Measurements from ENCODE around the gene KDM4B. TPM values are rescaled to one million over a fixed set of nuclear protein-coding genes. Genes with fewer than 3 reads are reported as not detected.

Gene KDM4B
- total RNA-seq, 1 experiment from 2014 or later = 29.2 TPM

DNA sequence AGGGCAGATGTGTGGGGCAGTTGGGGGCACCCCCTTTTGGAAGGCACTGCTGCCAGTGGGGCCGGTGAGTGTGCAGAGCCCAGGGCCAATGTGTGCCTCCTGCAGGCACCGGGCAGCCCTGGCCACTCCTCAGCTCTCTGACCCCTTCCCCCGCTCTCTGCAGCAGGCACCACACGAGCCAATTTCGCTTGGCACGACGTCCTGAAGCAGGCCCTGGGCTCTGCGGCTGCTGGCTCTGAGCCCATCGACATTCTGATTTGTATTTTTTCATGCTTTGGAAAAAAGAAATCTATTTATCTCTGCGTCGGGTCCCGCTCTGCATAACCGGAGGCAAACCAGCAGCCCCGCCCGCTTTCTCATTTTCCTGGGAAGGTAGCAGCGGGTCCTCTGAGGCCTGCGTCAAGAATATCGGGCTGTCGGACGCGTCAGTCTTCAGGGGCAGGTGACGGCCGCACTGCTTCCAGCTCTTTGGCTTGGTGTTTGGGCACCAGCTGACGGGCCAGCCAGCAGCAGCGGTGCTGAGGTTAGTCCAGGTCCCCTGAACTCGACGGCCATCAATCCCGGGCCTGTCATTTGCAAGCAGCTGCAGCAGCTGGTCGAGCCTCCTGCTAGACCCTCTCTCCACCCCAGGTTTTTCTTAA is 134.3 kb downstream of the KDM4B start:
- no peak for DNase-seq (ENCODE audit: low read depth)
- in situ Hi-C loops (cut with HindIII; ENCODE audit: low pct_unique_long_range_greater_than_20kb, low sequenced_read_pairs) = no loop called here

DNA sequence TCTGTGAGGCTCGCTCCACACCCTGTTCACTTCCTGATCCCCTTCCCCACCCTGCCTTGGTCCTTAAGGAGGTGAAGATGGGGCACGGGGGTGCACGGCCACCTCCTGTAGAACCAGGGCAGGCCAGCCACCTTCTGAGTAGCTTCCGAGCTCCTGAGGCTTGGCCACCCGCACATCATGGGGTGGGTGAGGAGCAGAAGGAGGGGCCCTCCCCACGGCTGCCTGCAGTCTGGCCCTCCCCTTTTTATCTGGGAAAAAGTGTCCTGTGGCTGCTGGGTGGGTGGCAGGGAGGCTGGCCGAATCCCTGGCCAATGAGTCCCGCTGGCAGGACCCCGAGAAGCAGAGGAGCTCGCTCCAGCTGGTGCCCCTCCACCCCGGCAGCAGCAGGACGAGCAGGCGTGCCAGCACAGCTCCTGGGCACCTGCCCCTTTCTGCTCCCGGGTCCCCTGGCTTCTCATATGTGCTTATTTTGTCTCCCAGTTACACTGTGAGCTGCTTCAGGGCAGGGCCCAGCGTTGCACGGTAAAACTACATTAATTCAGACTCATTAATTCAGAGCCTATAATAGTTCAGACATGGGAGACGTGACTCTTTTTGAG is 135.0 kb downstream of the KDM4B start:
- in situ Hi-C loops (cut with HindIII; ENCODE audit: low pct_unique_long_range_greater_than_20kb, low sequenced_read_pairs) = no loop called here
- DNase-seq (ENCODE audit: low read depth) = no peak

- DNase-seq (ENCODE audit: low read depth) = no peak
- in situ Hi-C loops (cut with HindIII; ENCODE audit: low pct_unique_long_range_greater_than_20kb, low sequenced_read_pairs) = no loop called here
These were observed 136.0 kb downstream of the KDM4B start for GRCh38 chr19:5104871-5105351.

DNA sequence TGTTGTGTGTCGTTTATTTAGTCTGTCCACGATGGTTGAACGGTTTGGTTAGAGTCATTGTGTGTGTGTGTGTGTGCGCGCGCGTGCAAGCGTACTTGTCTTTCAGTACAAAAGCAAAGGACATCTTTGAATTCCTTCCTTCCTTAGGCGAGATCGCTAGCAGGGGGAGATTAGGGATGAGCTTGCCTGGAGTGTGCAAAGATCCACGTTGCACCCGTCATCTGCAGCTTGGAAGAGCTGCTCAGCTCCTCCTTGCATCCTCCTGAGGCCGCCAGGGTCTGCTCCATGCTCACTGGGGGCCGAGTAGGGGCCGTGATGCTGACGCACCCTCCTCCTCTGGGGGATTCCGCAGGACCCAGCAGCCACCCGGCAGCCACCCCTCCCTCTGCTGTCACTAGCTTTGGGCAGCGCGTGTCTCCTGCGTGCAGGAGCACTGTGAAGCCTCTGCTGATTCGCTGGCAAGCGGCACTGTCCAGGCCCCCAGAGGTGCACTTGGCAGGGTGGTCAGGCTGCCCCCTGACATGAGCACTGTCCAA is 137.3 kb downstream of the KDM4B start:
- no peak for DNase-seq (ENCODE audit: low read depth)
- in situ Hi-C loops (cut with HindIII; ENCODE audit: low pct_unique_long_range_greater_than_20kb, low sequenced_read_pairs) = no loop called here

DNA sequence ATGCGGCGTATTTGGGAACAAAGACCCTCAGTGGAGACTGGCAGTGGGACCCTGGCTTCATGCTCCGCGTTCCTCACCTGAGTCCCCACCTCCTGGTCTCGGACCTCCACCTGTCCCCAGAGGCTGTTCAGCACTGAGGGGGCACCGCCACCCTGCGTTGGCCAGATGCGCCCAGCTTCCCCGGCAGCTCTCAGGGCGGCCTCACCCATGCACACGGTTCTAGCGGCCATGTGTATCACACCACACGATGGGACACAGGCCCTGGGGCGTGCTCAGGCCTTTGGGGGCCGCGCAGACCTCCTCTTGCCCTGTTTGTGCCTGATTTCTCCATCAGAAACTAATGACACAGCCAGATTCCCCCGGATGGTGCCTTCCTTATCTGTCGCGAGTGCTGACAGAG is 138.1 kb downstream of the KDM4B start:
- in situ Hi-C loops (cut with HindIII; ENCODE audit: low pct_unique_long_range_greater_than_20kb, low sequenced_read_pairs) = no loop called here
- DNase-seq (ENCODE audit: low read depth) = no peak

GRCh38 chr19:5107432-5108122 is 138.7 kb downstream of the KDM4B start:
- in situ Hi-C loops (cut with HindIII; ENCODE audit: low pct_unique_long_range_greater_than_20kb, low sequenced_read_pairs) = no loop called here
- no peak for DNase-seq (ENCODE audit: low read depth)

DNA sequence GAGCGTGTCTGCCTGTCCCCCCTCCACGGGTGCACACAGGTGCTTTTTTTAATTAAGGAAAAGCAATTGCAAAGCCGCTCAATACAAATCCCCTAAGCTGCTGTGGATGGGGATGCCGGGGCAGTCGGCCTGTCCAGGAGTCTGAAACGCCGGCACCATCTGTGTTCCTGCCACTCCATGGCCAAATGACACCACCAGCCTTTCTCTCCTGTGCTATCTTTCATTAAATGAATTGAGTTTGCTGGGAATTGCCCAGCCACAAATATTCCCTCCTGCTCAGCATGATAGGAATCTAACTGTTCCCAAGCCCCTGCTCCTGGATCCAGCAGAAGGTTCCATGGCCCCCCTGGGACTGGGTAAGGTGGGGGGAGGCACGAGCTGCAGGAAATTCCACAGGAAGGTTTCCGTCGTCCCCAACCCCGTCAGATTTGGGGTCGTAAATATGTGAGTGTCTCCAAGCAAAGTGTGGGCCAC is 139.2 kb downstream of the KDM4B start:
- in situ Hi-C loops (cut with HindIII; ENCODE audit: low pct_unique_long_range_greater_than_20kb, low sequenced_read_pairs) = no loop called here
- DNase-seq (ENCODE audit: low read depth) = no peak

GRCh38 chr19:5108866-5109265 is 140.0 kb downstream of the KDM4B start:
- in situ Hi-C loops (cut with HindIII; ENCODE audit: low pct_unique_long_range_greater_than_20kb, low sequenced_read_pairs) = no loop called here
- no peak for DNase-seq (ENCODE audit: low read depth)

DNA sequence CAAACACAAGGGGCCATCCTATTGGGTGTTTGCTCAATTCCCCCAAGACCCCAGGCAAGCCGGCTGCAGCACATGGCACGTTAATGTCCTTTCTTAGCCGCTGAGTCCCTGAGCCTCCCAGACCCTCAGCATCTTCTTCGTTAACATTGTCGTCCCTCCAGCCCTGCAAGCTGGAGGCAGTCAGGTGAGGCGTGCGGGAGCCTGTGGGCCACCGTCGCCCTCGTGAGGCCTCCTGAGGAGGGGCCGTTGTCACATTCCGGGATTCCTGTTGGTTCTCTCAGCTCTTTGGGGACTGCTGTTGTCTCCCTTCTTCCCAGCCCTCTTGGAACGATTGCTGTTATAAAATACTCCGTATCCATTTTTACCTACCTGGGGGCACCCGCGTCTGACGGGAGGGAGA is 140.6 kb downstream of the KDM4B start:
- in situ Hi-C loops (cut with HindIII; ENCODE audit: low pct_unique_long_range_greater_than_20kb, low sequenced_read_pairs) = no loop called here
- no peak for DNase-seq (ENCODE audit: low read depth)

DNA sequence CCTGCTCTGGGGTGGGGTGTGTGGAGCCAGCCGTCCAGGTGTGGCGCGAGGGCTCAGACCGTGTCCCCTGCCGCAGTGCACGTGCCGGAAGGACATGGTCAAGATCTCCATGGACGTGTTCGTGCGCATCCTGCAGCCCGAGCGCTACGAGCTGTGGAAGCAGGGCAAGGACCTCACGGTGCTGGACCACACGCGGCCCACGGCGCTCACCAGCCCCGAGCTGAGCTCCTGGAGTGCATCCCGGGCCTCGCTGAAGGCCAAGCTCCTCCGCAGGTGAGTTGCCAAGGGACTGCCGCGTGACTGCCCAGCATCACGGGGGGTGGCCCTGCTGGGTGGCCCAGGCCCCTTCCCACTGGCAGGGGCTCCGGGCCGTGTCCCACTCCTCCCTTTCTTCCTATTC is 141.6 kb downstream of the KDM4B start:
- DNase-seq (ENCODE audit: low read depth) = no peak
- in situ Hi-C loops (cut with HindIII; ENCODE audit: low pct_unique_long_range_greater_than_20kb, low sequenced_read_pairs) = no loop called here

DNA sequence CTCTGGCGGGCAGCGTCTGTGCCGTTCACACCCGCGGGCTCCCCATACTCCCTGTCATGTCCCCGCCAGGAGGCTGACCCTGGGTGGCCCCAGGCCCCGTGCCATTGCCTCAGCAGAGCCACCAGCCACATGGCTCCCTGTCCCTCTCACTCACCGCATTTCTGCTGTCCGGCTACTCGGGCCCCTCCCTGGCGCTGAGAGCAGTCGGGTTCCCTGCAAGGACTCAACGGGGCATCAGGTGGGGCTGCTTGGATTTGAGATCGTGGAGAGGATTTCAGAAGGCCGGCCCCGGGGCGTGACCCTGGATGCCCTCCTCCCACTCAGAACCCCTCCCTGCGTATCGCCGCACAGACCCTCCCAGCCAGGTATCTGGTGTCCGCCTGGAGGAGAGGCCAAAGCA is 142.1 kb downstream of the KDM4B start:
- no peak for DNase-seq (ENCODE audit: low read depth)
- in situ Hi-C loops (cut with HindIII; ENCODE audit: low pct_unique_long_range_greater_than_20kb, low sequenced_read_pairs) = no loop called here

GRCh38 chr19:5112175-5112574 is 143.3 kb downstream of the KDM4B start:
- in situ Hi-C loops (cut with HindIII; ENCODE audit: low pct_unique_long_range_greater_than_20kb, low sequenced_read_pairs) = no loop called here
- DNase-seq (ENCODE audit: low read depth) = no peak

- in situ Hi-C loops (cut with HindIII; ENCODE audit: low pct_unique_long_range_greater_than_20kb, low sequenced_read_pairs) = no loop called here
- peak; percentile 9 for DNase-seq (ENCODE audit: low read depth)
These were observed 144.0 kb downstream of the KDM4B start for GRCh38 chr19:5112681-5113575.

GRCh38 chr19:5113633-5114586 is 145.0 kb downstream of the KDM4B start:
- DNase-seq (ENCODE audit: low read depth) = no peak
- in situ Hi-C loops (cut with HindIII; ENCODE audit: low pct_unique_long_range_greater_than_20kb, low sequenced_read_pairs) = no loop called here

GRCh38 chr19:5114727-5115126 is 145.8 kb downstream of the KDM4B start:
- no peak for DNase-seq (ENCODE audit: low read depth)
- in situ Hi-C loops (cut with HindIII; ENCODE audit: low pct_unique_long_range_greater_than_20kb, low sequenced_read_pairs) = no loop called here

DNA sequence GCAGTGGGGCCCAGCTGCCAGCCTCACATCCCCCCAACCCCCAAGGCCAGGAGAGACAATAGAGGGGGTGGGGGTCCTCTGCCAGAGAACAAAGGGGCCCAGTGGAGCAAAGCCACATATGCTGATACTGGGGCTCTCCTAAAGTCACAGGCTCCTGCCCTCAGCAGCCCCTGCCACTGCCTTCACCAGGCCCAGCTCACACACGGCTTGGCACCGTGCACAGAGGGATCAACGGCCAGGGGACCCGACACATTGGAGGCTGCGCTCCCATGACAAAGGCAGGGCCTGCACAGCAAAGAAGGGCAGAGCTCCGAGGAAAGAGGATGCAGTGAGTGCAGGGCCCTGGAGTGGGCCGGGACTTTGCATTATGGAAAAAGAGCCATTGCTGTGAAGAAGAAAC is 146.4 kb downstream of the KDM4B start:
- in situ Hi-C loops (cut with HindIII; ENCODE audit: low pct_unique_long_range_greater_than_20kb, low sequenced_read_pairs) = no loop called here
- no peak for DNase-seq (ENCODE audit: low read depth)

GRCh38 chr19:5115771-5116202 is 146.9 kb downstream of the KDM4B start:
- no peak for DNase-seq (ENCODE audit: low read depth)
- in situ Hi-C loops (cut with HindIII; ENCODE audit: low pct_unique_long_range_greater_than_20kb, low sequenced_read_pairs) = no loop called here

Data from Caki2 (cell line).